GM06990 (cell line): ENCODE data around the gene MIGA2.

ENCODE experiments used
- DNase-seq: peaks from one replicate; pipeline ENCODE4 v3.0.0-alpha.2; 2011; ENCODE audit not compliant: insufficient read length; ENCODE audit errors: extremely low read depth
- H3K27me3 ChIP-seq: replicated peaks from 2 replicates; pipeline ENCODE4 v1.6.0; 2011; ENCODE audit warnings: low read length; ENCODE audit not compliant: control insufficient read depth, insufficient read depth
- H3K36me3 ChIP-seq: 2 replicates; pipeline ENCODE4 v1.5.1; 2011; ENCODE audit warnings: low read length; ENCODE audit not compliant: control insufficient read depth, insufficient read depth
- H3K4me3 ChIP-seq: replicated peaks from 2 replicates; pipeline ENCODE4 v1.5.1; 2011; ENCODE audit warnings: low read depth, mild to moderate bottlenecking, control low read depth, low read length
- CTCF ChIP-seq: IDR thresholded peaks from 2 replicates; pipeline ENCODE4 v1.5.1; 2011; ENCODE audit warnings: low read length, control low read depth, mild to moderate bottlenecking, inconsistent platforms; ENCODE audit not compliant: insufficient read depth, poor library complexity, severe bottlenecking

Gene MIGA2

GRCh38 chr9:129036923-129037766 is 719 bp downstream of the MIGA2 start:
- Histone ChIP-seq H3K36me3 (peaks cover 11% of the 10 kb centered on the region), H3K27me3 (no peaks in the 10 kb centered on the region), H3K4me3 (peak overlapping the region; percentile 97)
- no peak for DNase-seq
- TF ChIP-seq CTCF = no peak

- TF ChIP-seq CTCF = no peak
Observed at GRCh38 chr9:129037767-129038098, 1.3 kb downstream of the MIGA2 start.

DNA sequence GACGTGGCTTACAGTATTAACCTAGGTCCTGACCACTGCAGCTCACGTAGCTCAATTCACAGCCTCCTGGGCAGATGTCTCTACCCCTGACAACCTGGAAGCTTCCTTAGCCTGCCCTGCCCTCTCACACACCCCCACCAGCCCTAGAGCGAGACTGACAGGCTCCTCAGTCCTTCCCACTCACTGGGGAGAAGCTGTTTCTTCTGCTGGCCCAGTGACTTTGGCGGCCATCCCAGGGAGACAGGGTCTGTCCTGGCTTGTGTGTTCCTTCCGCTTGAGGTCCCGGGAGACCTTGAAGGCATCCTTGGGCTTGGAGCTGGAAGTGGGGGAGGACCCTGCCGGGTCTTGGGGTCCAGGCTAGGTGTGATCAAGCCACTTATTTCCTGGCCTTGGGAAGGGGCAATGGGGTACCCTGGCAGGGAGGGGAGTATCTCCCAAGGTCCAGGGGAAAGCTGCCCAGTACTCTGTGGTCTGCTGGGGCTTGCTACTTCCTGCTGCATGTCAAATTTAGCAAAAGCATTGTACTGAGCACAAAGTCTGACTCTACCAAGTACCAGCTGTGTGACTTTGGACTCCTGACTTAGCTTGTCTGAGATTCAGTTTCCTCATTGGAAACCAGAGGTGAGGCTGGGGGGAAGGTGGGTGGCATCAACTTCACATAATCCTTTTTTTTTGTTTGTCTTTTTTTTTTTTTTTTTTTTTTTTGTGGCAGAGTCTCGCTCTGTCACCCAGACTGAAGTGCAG is 1.9 kb downstream of the MIGA2 start:
- Histone ChIP-seq H3K36me3 (peaks cover 16% of the 10 kb centered on the region), H3K27me3 (no peaks in the 10 kb centered on the region), H3K4me3 (no peak overlapping the region)
- TF ChIP-seq CTCF = no peak
- DNase-seq = no peak

More at GRCh38 chr9:129037767-129038098, 1.3 kb downstream of the MIGA2 start:
- Histone ChIP-seq H3K4me3 (peak overlapping the region; percentile 97), H3K36me3 (peaks cover 15% of the 10 kb centered on the region), H3K27me3 (no peaks in the 10 kb centered on the region)
- DNase-seq = no peak

DNA sequence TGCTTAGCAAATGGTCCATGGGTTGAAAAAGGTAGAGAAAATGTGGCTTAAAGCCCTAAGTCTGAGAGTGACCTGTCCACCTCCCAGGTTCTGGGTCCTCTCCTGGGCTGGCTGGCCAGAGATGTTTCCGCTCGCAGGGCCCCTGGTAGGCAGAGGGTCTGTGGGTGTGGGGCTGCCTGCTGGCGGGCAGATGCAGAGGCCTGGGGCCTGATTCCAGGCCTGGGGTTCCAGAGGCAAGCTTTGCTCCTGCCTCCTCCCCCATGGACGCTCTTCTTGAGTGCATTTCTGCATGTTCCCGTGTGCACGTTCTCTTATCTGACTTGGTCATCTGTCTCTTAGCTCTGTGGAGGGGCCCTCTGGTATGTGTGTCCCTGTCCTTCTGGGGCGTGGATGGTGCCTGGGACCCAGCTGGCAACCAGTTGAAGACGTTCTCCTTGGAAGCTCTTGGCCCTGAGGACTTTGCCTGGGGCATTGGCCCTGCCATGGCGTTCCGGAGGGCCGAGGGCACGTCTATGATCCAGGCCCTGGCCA is 3.8 kb downstream of the MIGA2 start:
- Histone ChIP-seq H3K36me3 (peaks cover 16% of the 10 kb centered on the region), H3K4me3 (no peak overlapping the region), H3K27me3 (no peaks in the 10 kb centered on the region)
- DNase-seq = no peak
- no peak for TF ChIP-seq CTCF

- TF ChIP-seq CTCF = no peak
- DNase-seq = no peak
- no peaks in the 10 kb centered on the region for H3K27me3 ChIP-seq
- no peak overlapping the region for H3K4me3 ChIP-seq
- peaks cover 16% of the 10 kb centered on the region for H3K36me3 ChIP-seq
Observed at GRCh38 chr9:129042016-129042415, 5.6 kb downstream of the MIGA2 start.
